ENCODE results near the gene KBTBD3.
"Not testable (repeated sequence)": the region's sequence is repeated elsewhere in the genome, so short reads cannot be mapped to it uniquely, and the experiment has no call there.

The KBTBD3 gene

DNA sequence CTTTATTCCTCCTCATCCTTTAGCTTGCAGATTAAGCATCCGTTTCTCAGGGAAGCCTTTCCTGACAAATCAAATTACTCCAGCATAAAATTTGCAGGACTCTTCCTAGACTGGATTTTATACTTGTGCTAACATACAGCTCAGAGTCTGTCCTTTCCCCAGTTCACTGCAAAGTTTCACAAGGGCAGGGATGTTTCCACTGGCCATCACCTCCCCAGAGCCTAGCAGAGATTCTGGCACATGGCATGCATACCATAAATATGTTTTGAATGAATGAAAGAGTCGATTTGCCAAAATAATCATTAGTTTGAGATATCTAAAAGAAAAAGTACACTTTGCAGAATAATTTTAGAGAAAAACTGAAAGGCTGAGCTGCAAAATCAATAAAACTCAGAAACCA, 65.7 kb downstream of the KBTBD3 start:
- no peak for DNase-seq (ENCODE audit: low read depth)

DNA sequence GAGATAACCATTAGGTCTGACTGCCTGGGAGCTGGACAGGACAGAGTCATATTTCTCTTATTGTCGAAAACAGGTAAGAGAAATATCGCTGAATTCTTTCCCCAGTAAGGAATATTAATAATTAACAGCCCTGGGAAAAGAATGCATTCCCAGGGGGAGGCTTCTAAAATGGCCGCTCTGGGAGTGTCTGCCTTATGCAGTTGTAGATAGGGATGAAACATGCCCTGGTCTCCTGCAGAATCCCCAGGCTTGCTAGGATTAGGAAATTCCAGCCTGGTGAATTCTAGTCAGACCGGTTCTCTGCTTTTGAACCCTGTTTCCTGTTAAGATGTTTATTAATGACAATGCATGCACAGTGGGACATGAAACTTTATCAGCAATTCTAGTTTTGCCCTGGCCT, 74.1 kb downstream of the KBTBD3 start:
- DNase-seq (ENCODE audit: low read depth): not testable (repeated sequence)

DNA sequence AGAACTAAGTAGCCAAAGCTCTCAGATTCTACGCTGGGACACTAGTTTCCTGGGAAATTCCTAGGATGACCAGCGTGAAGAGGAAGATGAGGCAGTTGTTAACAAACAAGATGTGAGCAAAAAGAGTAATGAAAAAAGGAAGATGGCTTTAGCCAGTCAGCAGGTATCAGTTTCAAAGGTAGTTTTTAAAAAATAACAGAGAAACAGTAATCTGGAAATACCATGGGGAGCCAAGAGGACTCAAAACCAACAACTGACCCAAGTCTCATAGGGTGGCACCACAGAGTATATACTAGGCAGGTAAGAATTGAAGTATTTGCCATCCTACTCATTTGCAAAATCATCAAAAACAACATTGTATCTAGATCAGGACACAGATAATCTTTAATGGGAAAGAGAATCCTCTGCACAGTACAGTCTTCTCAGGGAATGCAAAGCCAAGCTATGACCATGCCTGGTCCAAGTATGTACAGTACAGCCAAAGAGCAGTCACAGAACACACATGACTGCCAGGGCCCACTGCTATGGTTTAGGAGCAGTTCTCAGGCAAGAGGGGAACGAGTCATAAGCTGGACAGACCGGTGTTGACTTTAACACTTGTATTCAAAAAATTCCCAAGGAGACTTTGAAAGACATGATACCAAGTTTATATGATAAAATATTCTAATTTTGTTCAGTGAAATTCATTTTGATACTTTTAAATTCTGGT, 75.7 kb downstream of the KBTBD3 start:
- no peak for DNase-seq (ENCODE audit: low read depth)

All from T follicular helper cell (primary cell).